ENCODE data around the gene ULK3. TPM values are rescaled to one million over a fixed set of nuclear protein-coding genes. Genes with fewer than 3 reads are reported as not detected.
A peak's percentile ranks its signal among the peaks of the same experiment; 100 is the strongest.

ULK3 gene
- polyA plus RNA-seq, 2 of the 4 experiments (the other 2 are of a cell fraction): 28.1 to 48.9 TPM

DNA sequence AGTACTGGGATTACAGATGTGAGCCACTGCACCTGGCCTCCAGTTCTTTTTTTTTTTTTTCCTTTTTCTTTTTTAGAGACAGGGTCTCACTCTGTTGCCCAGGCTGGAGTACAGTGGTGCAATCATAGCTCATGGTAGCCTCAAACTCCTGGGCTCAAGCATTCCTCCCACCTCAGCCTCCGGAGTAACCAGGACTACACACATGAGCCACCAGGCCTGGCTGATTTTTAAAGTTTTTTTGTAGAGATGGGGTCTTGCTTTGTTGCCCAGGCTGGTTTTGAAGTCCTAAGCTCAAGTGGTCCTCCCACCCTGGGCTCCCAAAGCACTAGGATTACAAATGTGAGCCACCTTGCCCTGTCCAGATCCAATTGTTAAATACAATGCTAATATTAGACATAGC, 13.6 kb upstream of the ULK3 start (continued):
- TF ChIP-seq, protein P1, sequence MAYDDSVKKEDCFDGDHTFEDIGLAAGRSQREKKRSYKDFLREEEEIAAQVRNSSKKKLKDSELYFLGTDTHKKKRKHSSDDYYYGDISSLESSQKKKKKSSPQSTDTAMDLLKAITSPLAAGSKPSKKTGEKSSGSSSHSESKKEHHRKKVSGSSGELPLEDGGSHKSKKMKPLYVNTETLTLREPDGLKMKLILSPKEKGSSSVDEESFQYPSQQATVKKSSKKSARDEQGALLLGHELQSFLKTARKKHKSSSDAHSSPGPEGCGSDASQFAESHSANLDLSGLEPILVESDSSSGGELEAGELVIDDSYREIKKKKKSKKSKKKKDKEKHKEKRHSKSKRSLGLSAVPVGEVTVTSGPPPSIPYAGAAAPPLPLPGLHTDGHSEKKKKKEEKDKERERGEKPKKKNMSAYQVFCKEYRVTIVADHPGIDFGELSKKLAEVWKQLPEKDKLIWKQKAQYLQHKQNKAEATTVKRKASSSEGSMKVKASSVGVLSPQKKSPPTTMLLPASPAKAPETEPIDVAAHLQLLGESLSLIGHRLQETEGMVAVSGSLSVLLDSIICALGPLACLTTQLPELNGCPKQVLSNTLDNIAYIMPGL (CRISPR knock-in tag; IDR thresholded peaks at IDR 0.05; ENCODE audit: borderline replicate concordance): no peak
- TF ChIP-seq, protein P2, sequence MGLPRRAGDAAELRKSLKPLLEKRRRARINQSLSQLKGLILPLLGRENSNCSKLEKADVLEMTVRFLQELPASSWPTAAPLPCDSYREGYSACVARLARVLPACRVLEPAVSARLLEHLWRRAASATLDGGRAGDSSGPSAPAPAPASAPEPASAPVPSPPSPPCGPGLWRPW (IDR thresholded peaks at IDR 0.05): no peak

DNA sequence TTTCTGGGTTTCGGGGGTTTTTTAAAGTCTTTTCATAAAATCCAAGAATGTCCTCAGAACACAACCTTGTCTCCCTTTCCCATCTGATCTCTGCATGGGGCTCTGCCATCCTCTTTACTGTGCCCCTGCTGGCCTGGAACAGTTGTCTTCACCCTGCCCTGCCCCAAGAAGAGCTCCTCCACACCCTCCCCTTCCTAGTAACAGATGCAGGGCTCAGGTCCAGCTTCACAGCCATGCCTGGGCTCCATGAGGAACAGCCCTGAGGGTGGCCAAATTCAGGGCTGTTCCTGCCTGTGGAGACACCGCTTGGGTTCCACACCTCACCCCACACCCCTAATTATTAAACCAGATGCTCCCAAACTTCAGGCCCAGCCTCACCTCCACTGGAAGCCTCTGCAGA, 12.9 kb upstream of the ULK3 start:
- Histone ChIP-seq H3K27ac (no peak overlapping the region), H3K4me3 (no peak overlapping the region), H3K9me3 (no peaks in the 10 kb centered on the region), H3K4me2 (no peak overlapping the region), H3K4me1 (peaks cover 5% of the 10 kb centered on the region; the same call in 1 of the 3 replicates)
- DNase-seq (ENCODE audit: low read depth in 1 of 2, low spot score in 1 of 2) (no peak), FAIRE-seq (no peak), ATAC-seq (peak in 1 of 2 experiments; percentile 39; a peak in 2 of 6 replicates)
- TF ChIP-seq ZSCAN20 (CRISPR knock-in tag; IDR thresholded peaks at IDR 0.05) (no peak), RNF2 (IDR thresholded peaks at IDR 0.05; ENCODE audit: borderline replicate concordance, low read depth) (no peak)
- POLR2A ChIA-PET: no interaction called here
- 95% methylated on average over 2 of the region's 2 CpGs for WGBS (ENCODE audit: missing lambda C conversion rate)
- CTCF ChIA-PET: interaction anchor here (0.5 to 2.7 kb wide), 3 partner anchors 14 to 46 kb away, joined by 4 to 10 read pairs (median 7); partner anchors contain the start of gene ULK3

DNA sequence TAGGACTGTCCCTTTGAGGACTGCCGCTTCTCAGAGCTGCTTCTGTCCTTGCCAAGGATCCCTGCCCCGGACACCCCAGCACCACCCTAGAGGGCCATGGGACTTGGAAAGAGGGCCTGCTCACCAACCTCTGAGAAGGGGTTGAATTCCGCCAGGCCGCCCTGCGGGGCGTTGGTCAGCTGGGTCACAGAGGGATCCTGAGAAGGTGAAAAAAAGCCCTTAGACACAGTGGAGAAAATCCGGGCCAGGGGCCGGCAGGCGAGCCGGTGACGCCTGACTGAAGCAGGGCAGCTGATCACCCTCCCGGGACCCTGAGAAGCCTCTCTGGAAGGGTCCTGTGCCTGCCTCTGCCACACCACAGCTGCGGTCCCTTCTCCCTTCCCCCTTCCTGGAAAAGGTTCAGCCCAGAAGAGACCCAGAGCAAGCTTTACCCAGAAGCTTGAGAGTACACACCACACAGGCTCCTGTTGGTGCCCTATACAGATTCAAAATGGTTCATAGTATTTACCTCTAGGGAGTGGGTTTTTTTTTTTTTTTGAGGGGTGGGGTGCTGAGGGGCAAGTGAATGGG, 11.6 kb upstream of the ULK3 start:
- POLR2A ChIA-PET: interaction anchor here (0.6 kb wide), 1 partner anchor 11 kb away, joined by 4 read pairs; no protein-coding TSS in a partner anchor
- no peak overlapping the region for H3K4me2 ChIP-seq
- FAIRE-seq: no peak
- TF ChIP-seq JUN (IDR thresholded peaks at IDR 0.05) (no peak), EHMT2 (IDR thresholded peaks at IDR 0.05; ENCODE audit: low read depth) (no peak), SREBF2 (IDR thresholded peaks at IDR 0.05) (no peak), ZSCAN20 (CRISPR knock-in tag; IDR thresholded peaks at IDR 0.05) (no peak), NR3C1 (IDR thresholded peaks at IDR 0.05) (no peak), ZFP36 (IDR thresholded peaks at IDR 0.05; ENCODE audit: borderline replicate concordance, partially characterized antibody) (no peak), KDM1A (IDR thresholded peaks at IDR 0.05; ENCODE audit: low read depth) (no peak), ZNF302 (CRISPR knock-in tag; IDR thresholded peaks at IDR 0.05) (no peak)
- TF ChIP-seq, protein P3, sequence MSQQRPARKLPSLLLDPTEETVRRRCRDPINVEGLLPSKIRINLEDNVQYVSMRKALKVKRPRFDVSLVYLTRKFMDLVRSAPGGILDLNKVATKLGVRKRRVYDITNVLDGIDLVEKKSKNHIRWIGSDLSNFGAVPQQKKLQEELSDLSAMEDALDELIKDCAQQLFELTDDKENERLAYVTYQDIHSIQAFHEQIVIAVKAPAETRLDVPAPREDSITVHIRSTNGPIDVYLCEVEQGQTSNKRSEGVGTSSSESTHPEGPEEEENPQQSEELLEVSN (IDR thresholded peaks at IDR 0.05; ENCODE audit: borderline replicate concordance, low read depth): no peak
- TF ChIP-seq, protein P4, sequence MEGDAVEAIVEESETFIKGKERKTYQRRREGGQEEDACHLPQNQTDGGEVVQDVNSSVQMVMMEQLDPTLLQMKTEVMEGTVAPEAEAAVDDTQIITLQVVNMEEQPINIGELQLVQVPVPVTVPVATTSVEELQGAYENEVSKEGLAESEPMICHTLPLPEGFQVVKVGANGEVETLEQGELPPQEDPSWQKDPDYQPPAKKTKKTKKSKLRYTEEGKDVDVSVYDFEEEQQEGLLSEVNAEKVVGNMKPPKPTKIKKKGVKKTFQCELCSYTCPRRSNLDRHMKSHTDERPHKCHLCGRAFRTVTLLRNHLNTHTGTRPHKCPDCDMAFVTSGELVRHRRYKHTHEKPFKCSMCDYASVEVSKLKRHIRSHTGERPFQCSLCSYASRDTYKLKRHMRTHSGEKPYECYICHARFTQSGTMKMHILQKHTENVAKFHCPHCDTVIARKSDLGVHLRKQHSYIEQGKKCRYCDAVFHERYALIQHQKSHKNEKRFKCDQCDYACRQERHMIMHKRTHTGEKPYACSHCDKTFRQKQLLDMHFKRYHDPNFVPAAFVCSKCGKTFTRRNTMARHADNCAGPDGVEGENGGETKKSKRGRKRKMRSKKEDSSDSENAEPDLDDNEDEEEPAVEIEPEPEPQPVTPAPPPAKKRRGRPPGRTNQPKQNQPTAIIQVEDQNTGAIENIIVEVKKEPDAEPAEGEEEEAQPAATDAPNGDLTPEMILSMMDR (IDR thresholded peaks at IDR 0.05): no peak
- H3K4me1 ChIP-seq: peaks cover 5% of the 10 kb centered on the region; the same call in 1 of the 3 replicates
- no peak overlapping the region for H3K4me3 ChIP-seq
- no peak overlapping the region for H3K27ac ChIP-seq
- no peak for ATAC-seq
- 93% methylated on average over 13 of the region's 13 CpGs for WGBS (ENCODE audit: missing lambda C conversion rate)
- H3K9me3 ChIP-seq: no peaks in the 10 kb centered on the region
- DNase-seq (ENCODE audit: low read depth in 1 of 2, low spot score in 1 of 2): no peak
- CTCF ChIA-PET: interaction anchor here (1.3 to 2.7 kb wide), 3 partner anchors 28 to 96 kb away, joined by 4 to 10 read pairs (median 4); no protein-coding TSS in a partner anchor

DNA sequence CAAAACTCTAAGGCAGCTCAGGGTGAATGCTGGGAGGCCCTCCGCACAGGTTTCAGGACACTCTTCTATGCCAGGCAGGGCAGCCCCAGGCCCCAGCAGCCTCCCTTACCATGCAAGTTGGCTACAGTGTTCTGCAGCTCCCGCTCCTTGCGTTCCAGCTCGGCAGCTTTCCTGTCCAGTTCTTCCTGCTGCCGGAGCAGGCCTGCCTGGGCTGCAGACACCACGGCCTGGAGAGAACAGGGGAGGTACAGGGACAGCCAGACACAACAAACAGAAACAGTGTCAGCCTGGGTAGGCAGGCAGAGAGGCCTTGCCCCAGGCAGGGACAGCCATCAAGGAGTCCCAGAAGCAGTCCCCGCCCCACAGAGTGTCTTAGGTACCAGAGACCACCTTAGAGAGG, 9.0 kb upstream of the ULK3 start:
- no peak overlapping the region for H3K27ac ChIP-seq
- peaks cover 2% of the 10 kb centered on the region; the same call in 1 of the 3 replicates for H3K4me1 ChIP-seq
- ATAC-seq (no peak), DNase-seq (ENCODE audit: low read depth in 1 of 2, low spot score in 1 of 2) (no peak), FAIRE-seq (no peak)
- no peak overlapping the region for H3K4me3 ChIP-seq
- CTCF ChIA-PET: interaction anchor here (0.8 to 66.7 kb wide), 5 partner anchors 8 to 61 kb away, joined by 3 to 1908 read pairs (median 3); partner anchors contain the start of genes CSK and LMAN1L
- no peak overlapping the region for H3K4me2 ChIP-seq
- H3K9me3 ChIP-seq: no peaks in the 10 kb centered on the region
- WGBS (ENCODE audit: missing lambda C conversion rate): 96% methylated on average over 7 of the region's 7 CpGs
- TF ChIP-seq, protein P3 (IDR thresholded peaks at IDR 0.05; ENCODE audit: borderline replicate concordance, low read depth): no peak
- no peak for TF ChIP-seq KDM5A (IDR thresholded peaks at IDR 0.05)
- no peak for TF ChIP-seq SMC3 (IDR thresholded peaks at IDR 0.05)
- TF ChIP-seq, protein P5, sequence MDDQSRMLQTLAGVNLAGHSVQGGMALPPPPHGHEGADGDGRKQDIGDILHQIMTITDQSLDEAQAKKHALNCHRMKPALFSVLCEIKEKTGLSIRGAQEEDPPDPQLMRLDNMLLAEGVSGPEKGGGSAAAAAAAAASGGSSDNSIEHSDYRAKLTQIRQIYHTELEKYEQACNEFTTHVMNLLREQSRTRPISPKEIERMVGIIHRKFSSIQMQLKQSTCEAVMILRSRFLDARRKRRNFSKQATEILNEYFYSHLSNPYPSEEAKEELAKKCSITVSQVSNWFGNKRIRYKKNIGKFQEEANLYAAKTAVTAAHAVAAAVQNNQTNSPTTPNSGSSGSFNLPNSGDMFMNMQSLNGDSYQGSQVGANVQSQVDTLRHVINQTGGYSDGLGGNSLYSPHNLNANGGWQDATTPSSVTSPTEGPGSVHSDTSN (IDR thresholded peaks at IDR 0.05): no peak
- no peak for TF ChIP-seq CHD2 (IDR thresholded peaks at IDR 0.05; ENCODE audit: low read length, partially characterized antibody)
- no peak for TF ChIP-seq CHD4 (IDR thresholded peaks at IDR 0.05; ENCODE audit: borderline replicate concordance)
- TF ChIP-seq MAZ (IDR thresholded peaks at IDR 0.05; ENCODE audit: borderline replicate concordance, low read depth, low read length): no peak
- TF ChIP-seq TP53 (CRISPR knock-in tag; IDR thresholded peaks at IDR 0.05): no peak
- TF ChIP-seq POLR2A (IDR thresholded peaks at IDR 0.05; ENCODE audit: low read length): no peak
- no peak for TF ChIP-seq ZNF302 (CRISPR knock-in tag; IDR thresholded peaks at IDR 0.05)
- TF ChIP-seq ZFP36 (IDR thresholded peaks at IDR 0.05; ENCODE audit: borderline replicate concordance, partially characterized antibody): no peak
- no peak for TF ChIP-seq EHF (CRISPR knock-in tag; IDR thresholded peaks at IDR 0.05)
- TF ChIP-seq MAFK (IDR thresholded peaks at IDR 0.05; ENCODE audit: partially characterized antibody): no peak
- POLR2A ChIA-PET: no interaction called here
